GM12878 (cell line): Measurements from ENCODE around the gene NR1D1. TPM values are rescaled to one million over a fixed set of nuclear protein-coding genes. Genes with fewer than 3 reads are reported as not detected.

Experiments used
- ATAC-seq: fragments of 200-7000 bp; cut with Tn5 transposase; 3 replicates; pipeline ENCODE4 v1.9.1; 2020; ENCODE audit warnings: mild to moderate bottlenecking, moderate library complexity
- BruUV-seq: library from RNA; stranded (reverse); fragments of 400-500 nt; replicated peaks from 2 replicates; lab custom pipeline; 2021; lab: Mats Ljungman, UMichigan
- CTCF ChIA-PET: fragments of 300-600 bp; sonication (Branson Sonifier 250); formaldehyde crosslinking; extraction: SDS; loops from one replicate; lab custom pipeline; 2021; ENCODE audit warnings: inconsistent platforms; lab: Yijun Ruan, JAX
- POLR2A ChIA-PET: fragments of 350-600 bp; formaldehyde crosslinking; extraction: SDS; loops from one replicate; lab custom pipeline; 2021; ENCODE audit warnings: inconsistent platforms; lab: Charles Lee
- RAD21 ChIA-PET: fragments of 300-600 bp; sonication (Branson Sonifier 250); formaldehyde crosslinking; loops from one replicate; lab custom pipeline; 2023; ENCODE audit warnings: antibody characterized with exemption; ENCODE audit not compliant: unreplicated experiment; lab: Charles Lee
- SMC1A ChIA-PET: fragments of 300-600 bp; sonication (Branson Sonifier 250); formaldehyde crosslinking; loops from one replicate; lab custom pipeline; 2023; ENCODE audit not compliant: unreplicated experiment, uncharacterized antibody; lab: Charles Lee
- DNase-seq: peaks from one replicate; pipeline ENCODE4 v3.0.0-alpha.2; 2011; ENCODE audit warnings: low read depth, low spot score
- FAIRE-seq: peaks from 3 replicates; lab custom pipeline; 2011; peaks lifted over from hg19 to GRCh38; lab: Jason Lieb, UNC
- H2AFZ ChIP-seq: 2 replicates; pipeline ENCODE4 v1.6.0; 2011; ENCODE audit warnings: low read depth, low read length, control low read depth; ENCODE audit not compliant: control insufficient read depth
- H3K27ac ChIP-seq: 2 replicates; pipeline ENCODE4 v1.5.1; 2011; ENCODE audit warnings: control low read depth; ENCODE audit not compliant: control insufficient read depth, insufficient read depth
- H3K27me3 ChIP-seq, 2 experiments: replicated peaks in 1 of 2; 2 replicates each; pipeline versions ENCODE4 v1.6.0 to v1.6.1; 2011; ENCODE audit warnings: low read length in 1 of 2; ENCODE audit not compliant: control insufficient read depth in 2 of 2, insufficient read depth in 2 of 2
- H3K36me3 ChIP-seq, 2 experiments: 2 replicates each; pipeline ENCODE4 v1.5.1; 2011; ENCODE audit warnings: low read length in 1 of 2; ENCODE audit not compliant: control insufficient read depth in 2 of 2, insufficient read depth in 2 of 2
- H3K4me1 ChIP-seq: 2 replicates; pipeline ENCODE4 v1.6.1; 2011; ENCODE audit warnings: mild to moderate bottlenecking, low read length, moderate library complexity, mixed read lengths; ENCODE audit not compliant: control insufficient read depth, insufficient read depth
- H3K4me2 ChIP-seq: 2 replicates; pipeline ENCODE4 v1.6.0; 2011; ENCODE audit warnings: control low read depth; ENCODE audit not compliant: control insufficient read depth, insufficient read depth
- H3K4me3 ChIP-seq: fragments of 200-600 bp; sonication (generic); 2 replicates; pipeline ENCODE4 v1.5.1; 2016
- H3K79me2 ChIP-seq: 2 replicates; pipeline ENCODE4 v1.6.0; 2011; ENCODE audit warnings: low read length; ENCODE audit not compliant: control insufficient read depth, insufficient read depth
- H3K9ac ChIP-seq: 2 replicates; pipeline ENCODE4 v1.8.0; 2011; ENCODE audit warnings: low read length, control low read depth, mixed read lengths; ENCODE audit not compliant: control insufficient read depth, insufficient read depth
- H3K9me3 ChIP-seq: replicated peaks from 3 replicates; pipeline ENCODE4 v1.5.1; 2011; ENCODE audit warnings: mild to moderate bottlenecking, low read length; ENCODE audit not compliant: control insufficient read depth, insufficient read depth
- H4K20me1 ChIP-seq: 2 replicates; pipeline ENCODE4 v1.6.0; 2011; ENCODE audit not compliant: control insufficient read depth, insufficient read depth
- BHLHE40 ChIP-seq, 2 experiments: fragments of 450-650 bp in 1 of 2; IDR thresholded peaks; 2 replicates each; pipeline ENCODE4 v1.6.1; 2011 to 2017; ENCODE audit warnings: low read depth in 2 of 2, borderline replicate concordance in 1 of 2, improper control_type of control experiment in 1 of 2, low read length in 1 of 2, mild to moderate bottlenecking in 1 of 2
- IKZF1 ChIP-seq: fragments of 450-650 bp; conservative IDR thresholded peaks from 2 replicates; pipeline ENCODE4 v1.6.1; 2017; ENCODE audit warnings: antibody characterized with exemption, mild to moderate bottlenecking
- IRF5 ChIP-seq: fragments of 450-650 bp; IDR thresholded peaks from 2 replicates; pipeline ENCODE4 v1.6.1; 2017; ENCODE audit warnings: borderline replicate concordance
- KAT2A ChIP-seq: conservative IDR thresholded peaks from 2 replicates; pipeline ENCODE4 v1.6.1; 2011; ENCODE audit warnings: low read depth, low read length; ENCODE audit not compliant: control insufficient read depth
- KDM1A ChIP-seq: fragments of 200-600 bp; sonication (generic); IDR thresholded peaks from 2 replicates; pipeline ENCODE4 v1.6.1; 2016; ENCODE audit warnings: borderline replicate concordance
- YBX1 ChIP-seq: fragments of 450-650 bp; IDR thresholded peaks from 2 replicates; pipeline ENCODE4 v1.6.1; 2016; ENCODE audit warnings: antibody characterized with exemption
- WGBS: methylation state at CpG from one replicate; pipeline ENCODE4 v1.1.6; 2016; ENCODE audit warnings: low lambda C conversion rate; ENCODE audit not compliant: insufficient replicate concordance, insufficient coverage; ENCODE audit errors: missing lambda C conversion rate; 5-methylcytosine and 5-hydroxymethylcytosine counted together
- in situ Hi-C: fragments of 300-500 bp; cut with MboI; formaldehyde crosslinking; loops from 9 replicates; pipeline ENCODE4 v1.14.3; 2018; ENCODE audit warnings: mixed read lengths
- intact Hi-C: fragments of 100-400 bp; cut with micrococcal nuclease; formaldehyde crosslinking; loops from one replicate; pipeline ENCODE4 v1.14.2; 2022; ENCODE audit not compliant: unreplicated experiment
- polyA plus RNA-seq, 11 experiments: library from polyadenylated mRNA; depleted of rRNA in 4 of 11; unstranded in 6 of 11; stranded (reverse) in 5 of 11; fragments of >200 nt; fragmentation: Nextera tagmentation in 4 of 11; fragmentation: Illumina TruSeq in 1 of 11; extraction: Ambion mirVana in 4 of 11; extraction: Trizol in 1 of 11; gene quantifications; 1 replicate in 1 of 11; 2 replicates in 10 of 11; pipeline versions ENCODE4 v1.2.1 to v1.2.3, GENCODE V29; 2011 to 2016; ENCODE audit warnings: inconsistent platforms in 2 of 11, missing spikeins in 2 of 11, low read depth in 1 of 11
- total RNA-seq, 4 experiments: library from RNA; depleted of rRNA in 3 of 4; stranded (reverse); fragments of >200 nt in 3 of 4; fragmentation: Illumina TruSeq in 1 of 4; extraction: Trizol in 1 of 4; gene quantifications; 2 replicates each; pipeline versions ENCODE4 v1.2.1 to v1.2.3, GENCODE V29; 2013 to 2021
- TF ChIP-seq, protein P1 (sequence below): IDR thresholded peaks from 2 replicates; pipeline ENCODE4 v1.6.1; 2012; ENCODE audit warnings: improper control_type of control experiment, low read depth, low read length; ENCODE audit not compliant: insufficient replicate concordance

Gene NR1D1
- total and polyA plus RNA-seq, 10 of the 15 experiments (the other 5 are each of a cell fraction or from before 2014, with no cell fraction given): 0.10 to 3.4 (median 0.94) TPM

DNA sequence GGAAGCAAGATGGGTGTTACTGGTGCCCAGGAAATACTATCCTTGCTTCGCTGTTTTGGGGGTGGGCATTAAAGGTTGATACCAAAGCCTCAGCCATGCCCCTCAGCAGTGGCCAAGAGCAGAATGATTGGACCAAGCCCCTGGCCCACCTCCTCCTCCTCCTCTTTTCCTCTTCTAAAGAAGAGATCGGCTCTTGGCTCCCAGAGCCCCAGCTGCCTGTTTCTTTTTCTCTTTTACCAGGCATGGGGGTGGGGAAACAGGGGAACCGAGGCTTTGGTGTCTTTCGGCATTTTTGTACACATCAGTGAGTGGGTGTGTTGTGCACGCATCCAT lies 31.8 kb downstream of the NR1D1 start:
- in situ Hi-C loops: no loop called here
- no peaks in the 10 kb centered on the region for H4K20me1 ChIP-seq
- peaks cover 3 to 6% of the 10 kb centered on the region in 2 experiments; a peak in 3 of 4 replicates for H3K27me3 ChIP-seq
- no peak for FAIRE-seq
- DNase-seq: no peak
- no peaks in the 10 kb centered on the region for H3K36me3 ChIP-seq
- CTCF ChIA-PET: interaction anchor here (1.0 to 15.2 kb wide), 4 partner anchors 31 to 43 kb away, joined by 3 to 120 read pairs (median 4); no protein-coding TSS in a partner anchor
- H2AFZ ChIP-seq: peak overlapping the region; percentile 96
- peak overlapping the region; percentile 94 for H3K4me2 ChIP-seq
- no peak overlapping the region for H3K4me3 ChIP-seq
- peak overlapping the region; percentile 18; the same call in 1 of the 2 replicates for H3K9ac ChIP-seq
- POLR2A ChIA-PET: interaction anchor here (1.3 kb wide), 1 partner anchor 32 kb away, joined by 6 read pairs; the partner anchor contains the start of gene NR1D1
- H3K79me2 ChIP-seq: no peaks in the 10 kb centered on the region
- ATAC-seq: no peak; the same call in 2 of the 3 replicates
- no TSS peak for BruUV-seq
- H3K4me1 ChIP-seq: peaks cover 26% of the 10 kb centered on the region
- SMC1A ChIA-PET: interaction anchor here (0.9 to 2.3 kb wide), 4 partner anchors 14 to 100 kb away, joined by 3 to 17 read pairs (median 4); partner anchors contain the start of gene MED24
- intact Hi-C loops: loop anchor here (10.0 kb wide), 1 partner anchor 96 kb away; no protein-coding TSS in a partner anchor
- 0 out of 2 replicates have a peak, but pooled peaks have one; percentile 11 for TF ChIP-seq IKZF1
- no peak for TF ChIP-seq KDM1A
- H3K9me3 ChIP-seq: no peaks in the 10 kb centered on the region
- H3K27ac ChIP-seq: no peak overlapping the region
- WGBS: 17% methylated on average over 5 of the region's 5 CpGs
- RAD21 ChIA-PET: interaction anchor here (0.9 to 1.5 kb wide), 2 partner anchors 14 to 45 kb away, joined by 3 to 4 read pairs; no protein-coding TSS in a partner anchor

DNA sequence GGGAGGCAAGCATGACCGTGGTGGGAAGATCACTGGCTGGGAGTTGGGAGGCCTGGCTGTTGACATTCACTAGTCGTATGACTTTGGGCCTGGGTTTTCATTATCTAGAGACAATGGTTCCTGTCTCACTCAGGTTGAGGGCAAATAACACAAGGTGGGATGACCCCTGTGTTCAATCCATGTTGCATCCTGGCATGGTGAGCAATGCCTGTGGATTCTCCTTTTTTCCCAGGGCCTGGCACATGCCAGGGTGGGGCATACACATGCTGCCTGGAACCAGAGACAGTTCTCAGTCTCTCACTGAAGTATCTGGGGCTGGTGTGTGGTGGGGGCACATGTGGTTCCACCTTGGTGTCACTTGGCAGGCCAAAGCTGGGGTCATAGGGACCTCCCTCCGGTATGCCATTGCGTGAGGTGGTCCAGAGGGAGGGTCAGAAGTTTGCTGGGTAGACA lies 32.2 kb downstream of the NR1D1 start:
- ATAC-seq: no peak
- no peak for FAIRE-seq
- POLR2A ChIA-PET: interaction anchor here (1.3 kb wide), 1 partner anchor 33 kb away, joined by 6 read pairs; the partner anchor contains the start of gene NR1D1
- Histone ChIP-seq H3K79me2 (no peaks in the 10 kb centered on the region), H3K9ac (peak overlapping the region; percentile 18; the same call in 1 of the 2 replicates), H3K36me3 (no peaks in the 10 kb centered on the region), H3K9me3 (no peaks in the 10 kb centered on the region), H3K4me2 (peak overlapping the region; percentile 94), H4K20me1 (no peaks in the 10 kb centered on the region), H3K4me3 (no peak overlapping the region), H3K27me3 (peaks cover 5 to 7% of the 10 kb centered on the region in 2 experiments; a peak in 3 of 4 replicates), H3K27ac (no peak overlapping the region), H3K4me1 (peaks cover 26% of the 10 kb centered on the region), H2AFZ (peak overlapping the region; percentile 96; the same call in 1 of the 2 replicates)
- no TSS peak for BruUV-seq
- SMC1A ChIA-PET: interaction anchor here (1.1 to 2.3 kb wide), 3 partner anchors 14 to 100 kb away, joined by 3 to 17 read pairs (median 4); partner anchors contain the start of gene MED24
- RAD21 ChIA-PET: interaction anchor here (0.6 to 1.5 kb wide), 3 partner anchors 13 to 45 kb away, joined by 3 to 4 read pairs (median 3); no protein-coding TSS in a partner anchor
- CTCF ChIA-PET: interaction anchor here (1.0 to 15.2 kb wide), 6 partner anchors 7 to 100 kb away, joined by 3 to 142 read pairs (median 4); no protein-coding TSS in a partner anchor
- whole genome bisulfite sequencing: 52% methylated on average over 4 of the region's 4 CpGs
- no peak for DNase-seq
- in situ Hi-C loops (no loop called here), intact Hi-C loops (loop anchor here (10.0 kb wide), 1 partner anchor 97 kb away; no protein-coding TSS in a partner anchor)
- TF ChIP-seq IRF5: no peak
- TF ChIP-seq YBX1: no peak
- TF ChIP-seq KAT2A: no peak
- TF ChIP-seq, protein P1, sequence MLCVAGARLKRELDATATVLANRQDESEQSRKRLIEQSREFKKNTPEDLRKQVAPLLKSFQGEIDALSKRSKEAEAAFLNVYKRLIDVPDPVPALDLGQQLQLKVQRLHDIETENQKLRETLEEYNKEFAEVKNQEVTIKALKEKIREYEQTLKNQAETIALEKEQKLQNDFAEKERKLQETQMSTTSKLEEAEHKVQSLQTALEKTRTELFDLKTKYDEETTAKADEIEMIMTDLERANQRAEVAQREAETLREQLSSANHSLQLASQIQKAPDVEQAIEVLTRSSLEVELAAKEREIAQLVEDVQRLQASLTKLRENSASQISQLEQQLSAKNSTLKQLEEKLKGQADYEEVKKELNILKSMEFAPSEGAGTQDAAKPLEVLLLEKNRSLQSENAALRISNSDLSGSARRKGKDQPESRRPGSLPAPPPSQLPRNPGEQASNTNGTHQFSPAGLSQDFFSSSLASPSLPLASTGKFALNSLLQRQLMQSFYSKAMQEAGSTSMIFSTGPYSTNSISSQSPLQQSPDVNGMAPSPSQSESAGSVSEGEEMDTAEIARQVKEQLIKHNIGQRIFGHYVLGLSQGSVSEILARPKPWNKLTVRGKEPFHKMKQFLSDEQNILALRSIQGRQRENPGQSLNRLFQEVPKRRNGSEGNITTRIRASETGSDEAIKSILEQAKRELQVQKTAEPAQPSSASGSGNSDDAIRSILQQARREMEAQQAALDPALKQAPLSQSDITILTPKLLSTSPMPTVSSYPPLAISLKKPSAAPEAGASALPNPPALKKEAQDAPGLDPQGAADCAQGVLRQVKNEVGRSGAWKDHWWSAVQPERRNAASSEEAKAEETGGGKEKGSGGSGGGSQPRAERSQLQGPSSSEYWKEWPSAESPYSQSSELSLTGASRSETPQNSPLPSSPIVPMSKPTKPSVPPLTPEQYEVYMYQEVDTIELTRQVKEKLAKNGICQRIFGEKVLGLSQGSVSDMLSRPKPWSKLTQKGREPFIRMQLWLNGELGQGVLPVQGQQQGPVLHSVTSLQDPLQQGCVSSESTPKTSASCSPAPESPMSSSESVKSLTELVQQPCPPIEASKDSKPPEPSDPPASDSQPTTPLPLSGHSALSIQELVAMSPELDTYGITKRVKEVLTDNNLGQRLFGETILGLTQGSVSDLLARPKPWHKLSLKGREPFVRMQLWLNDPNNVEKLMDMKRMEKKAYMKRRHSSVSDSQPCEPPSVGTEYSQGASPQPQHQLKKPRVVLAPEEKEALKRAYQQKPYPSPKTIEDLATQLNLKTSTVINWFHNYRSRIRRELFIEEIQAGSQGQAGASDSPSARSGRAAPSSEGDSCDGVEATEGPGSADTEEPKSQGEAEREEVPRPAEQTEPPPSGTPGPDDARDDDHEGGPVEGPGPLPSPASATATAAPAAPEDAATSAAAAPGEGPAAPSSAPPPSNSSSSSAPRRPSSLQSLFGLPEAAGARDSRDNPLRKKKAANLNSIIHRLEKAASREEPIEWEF: no peak
- TF ChIP-seq BHLHE40 (IDR thresholded peaks at IDR 0.05; ENCODE audit: borderline replicate concordance in 1 of 2, low read depth in 2 of 2, low read length in 1 of 2): no peak
